H1 (cell line): Measurements from ENCODE around the gene ZNF839. TPM values are rescaled to one million over a fixed set of nuclear protein-coding genes. Genes with fewer than 3 reads are reported as not detected.

Source experiments
- CTCF ChIA-PET: fragments of 300-600 bp; sonication (Branson Sonifier 250); formaldehyde crosslinking; loops from one replicate; lab custom pipeline; 2021; ENCODE audit not compliant: partially characterized antibody; lab: Charles Lee
- POLR2A ChIA-PET: fragments of 300-600 bp; sonication (Branson Sonifier 250); formaldehyde crosslinking; loops from one replicate; lab custom pipeline; 2021; ENCODE audit warnings: inconsistent platforms; ENCODE audit not compliant: partially characterized antibody; lab: Charles Lee
- DNase-seq, 2 experiments: peaks; one replicate each; pipeline versions ENCODE4 v3.0.0 to v3.0.0-alpha.2; 2010 to 2022; ENCODE audit warnings: low spot score in 2 of 2, low read depth in 1 of 2, mixed read lengths in 1 of 2
- FAIRE-seq: peaks from 2 replicates; lab custom pipeline; 2011; peaks lifted over from hg19 to GRCh38; lab: Jason Lieb, UNC
- H2AFZ ChIP-seq: 2 replicates; pipeline ENCODE4 v1.8.1; 2012; ENCODE audit warnings: low read length, inconsistent platforms
- H2AK5ac ChIP-seq: 2 replicates; pipeline ENCODE4 v1.6.1; 2013; ENCODE audit warnings: low read depth, low read length
- H2BK120ac ChIP-seq: replicated peaks from 2 replicates; pipeline ENCODE3; 2013; ENCODE audit warnings: low read depth, low read length, inconsistent platforms
- H2BK12ac ChIP-seq: 2 replicates; pipeline ENCODE4 v1.6.1; 2013; ENCODE audit warnings: low read depth, low read length
- H2BK15ac ChIP-seq: 2 replicates; pipeline ENCODE4 v1.6.1; 2013; ENCODE audit warnings: low read length
- H2BK20ac ChIP-seq: 2 replicates; pipeline ENCODE4 v1.6.1; 2013; ENCODE audit warnings: low read length
- H2BK5ac ChIP-seq: 2 replicates; pipeline ENCODE4 v1.6.1; 2013; ENCODE audit warnings: low read depth, low read length
- H3K14ac ChIP-seq: 2 replicates; pipeline ENCODE4 v1.6.1; 2013; ENCODE audit warnings: inconsistent platforms; ENCODE audit not compliant: insufficient read length
- H3K18ac ChIP-seq: 2 replicates; pipeline ENCODE4 v1.6.1; 2013; ENCODE audit warnings: low read length; ENCODE audit errors: extremely low read depth
- H3K23ac ChIP-seq: 2 replicates; pipeline ENCODE4 v1.6.1; 2013; ENCODE audit warnings: inconsistent platforms; ENCODE audit not compliant: insufficient read length
- H3K23me2 ChIP-seq: 2 replicates; pipeline ENCODE4 v1.6.1; 2013; ENCODE audit warnings: low read depth, low read length
- H3K27ac ChIP-seq: 2 replicates; pipeline ENCODE4 v1.6.1; 2011; ENCODE audit warnings: low read depth, low read length, inconsistent platforms
- H3K27me3 ChIP-seq, 4 experiments: replicated peaks in 1 of 4; 1 replicate in 1 of 4; 2 replicates in 3 of 4; pipeline versions ENCODE4 v1.6.1 to v1.8.1; 2011 to 2013; ENCODE audit warnings: low read length in 3 of 4, mild to moderate bottlenecking in 3 of 4, inconsistent platforms in 2 of 4, mixed read lengths in 2 of 4, moderate library complexity in 1 of 4; ENCODE audit not compliant: control insufficient read depth in 3 of 4, insufficient read depth in 3 of 4; ENCODE audit errors: extremely low read depth in 1 of 4
- H3K36me3 ChIP-seq, 4 experiments: 2 replicates each; pipeline versions ENCODE4 v1.6.1 to v1.8.1; 2011 to 2013; ENCODE audit warnings: mild to moderate bottlenecking in 4 of 4, low read length in 3 of 4, moderate library complexity in 2 of 4, control low read depth in 1 of 4, inconsistent platforms in 1 of 4; ENCODE audit not compliant: insufficient read depth in 4 of 4, control insufficient read depth in 2 of 4
- H3K4ac ChIP-seq: replicated peaks from 2 replicates; pipeline ENCODE3; 2013; ENCODE audit warnings: low read length, low read depth, mixed read lengths, inconsistent platforms; ENCODE audit not compliant: insufficient read length
- H3K4me1 ChIP-seq, 4 experiments: replicated peaks in 1 of 4; 1 replicate in 1 of 4; 2 replicates in 3 of 4; pipeline versions ENCODE4 v1.6.1 to v1.8.1; 2011 to 2013; ENCODE audit warnings: low read length in 3 of 4, inconsistent platforms in 2 of 4, mixed read lengths in 1 of 4; ENCODE audit not compliant: insufficient read depth in 4 of 4, control insufficient read depth in 3 of 4
- H3K4me2 ChIP-seq, 2 experiments: 2 replicates each; pipeline versions ENCODE4 v1.6.1 to v1.8.1; 2011 to 2013; ENCODE audit warnings: low read depth in 2 of 2, low read length in 2 of 2, control low read depth in 1 of 2, inconsistent platforms in 1 of 2, mild to moderate bottlenecking in 1 of 2; ENCODE audit not compliant: insufficient read depth in 1 of 2
- H3K4me3 ChIP-seq, 4 experiments: fragments of 200-600, 300-600 bp in 1 of 4; sonication (generic), shearing (Covaris generic), sonication (Bioruptor Twin) in 1 of 4; 2 replicates each; pipeline versions ENCODE4 v1.5.1 to v1.8.1; 2011 to 2016; ENCODE audit warnings: low read length in 4 of 4, low read depth in 3 of 4, control low read depth in 2 of 4, inconsistent platforms in 2 of 4, mild to moderate bottlenecking in 2 of 4, mixed read lengths in 1 of 4, moderate library complexity in 1 of 4; ENCODE audit not compliant: insufficient read depth in 2 of 4; ENCODE audit errors: extremely low read depth in 1 of 4
- H3K56ac ChIP-seq: replicated peaks from 2 replicates; pipeline ENCODE3; 2013; ENCODE audit warnings: low read depth, mild to moderate bottlenecking, mixed read lengths, low read length, inconsistent platforms; ENCODE audit not compliant: insufficient read length
- H3K79me1 ChIP-seq: 2 replicates; pipeline ENCODE4 v1.6.1; 2013; ENCODE audit warnings: low read depth, low read length, control low read depth
- H3K79me2 ChIP-seq, 2 experiments: 2 replicates each; pipeline versions ENCODE4 v1.6.1 to v1.8.1; 2012 to 2013; ENCODE audit warnings: low read length in 2 of 2, mild to moderate bottlenecking in 2 of 2, inconsistent platforms in 1 of 2; ENCODE audit not compliant: insufficient read depth in 2 of 2, control insufficient read depth in 1 of 2
- H3K9ac ChIP-seq, 4 experiments: replicated peaks in 1 of 4; 1 replicate in 1 of 4; 2 replicates in 3 of 4; pipeline versions ENCODE4 v1.6.1 to v1.8.1; 2011 to 2013; ENCODE audit warnings: low read depth in 3 of 4, low read length in 3 of 4, control low read depth in 2 of 4, mild to moderate bottlenecking in 2 of 4, moderate library complexity in 2 of 4, inconsistent platforms in 1 of 4; ENCODE audit errors: extremely low read depth in 1 of 4
- H3K9me3 ChIP-seq, 2 experiments: 2 replicates each; pipeline versions ENCODE4 v1.6.1 to v1.8.1; 2012 to 2013; ENCODE audit warnings: mild to moderate bottlenecking in 2 of 2, moderate library complexity in 2 of 2, control low read depth in 1 of 2, inconsistent platforms in 1 of 2, low read depth in 1 of 2, low read length in 1 of 2, mixed read lengths in 1 of 2; ENCODE audit not compliant: insufficient read depth in 2 of 2
- H4K20me1 ChIP-seq, 2 experiments: replicated peaks in 1 of 2; 2 replicates each; pipeline versions ENCODE3 to v1.8.1; 2011 to 2013; ENCODE audit warnings: inconsistent platforms in 2 of 2, low read length in 2 of 2, mild to moderate bottlenecking in 1 of 2; ENCODE audit not compliant: insufficient read depth in 2 of 2, control insufficient read depth in 1 of 2
- H4K5ac ChIP-seq: 2 replicates; pipeline ENCODE4 v1.6.1; 2013; ENCODE audit warnings: low read length, low read depth, mixed read lengths, inconsistent platforms; ENCODE audit not compliant: insufficient read length
- H4K8ac ChIP-seq: 2 replicates; pipeline ENCODE4 v1.8.0; 2013; ENCODE audit warnings: mild to moderate bottlenecking, moderate library complexity, low read length, inconsistent platforms; ENCODE audit not compliant: insufficient read depth; ENCODE audit errors: extremely low read depth
- H4K91ac ChIP-seq: replicated peaks from 2 replicates; pipeline ENCODE3; 2013; ENCODE audit warnings: low read length, mixed read lengths, inconsistent platforms; ENCODE audit not compliant: insufficient read length
- BACH1 ChIP-seq: IDR thresholded peaks from 2 replicates; pipeline ENCODE4 v1.6.1; 2012; ENCODE audit warnings: low read length, improper control_type of control experiment
- BRCA1 ChIP-seq: IDR thresholded peaks from 2 replicates; pipeline ENCODE4 v1.6.1; 2012; ENCODE audit warnings: low read depth, low read length, improper control_type of control experiment
- CEBPB ChIP-seq: IDR thresholded peaks from 2 replicates; pipeline ENCODE4 v1.6.1; 2012; ENCODE audit warnings: low read depth, low read length
- CHD2 ChIP-seq: IDR thresholded peaks from 2 replicates; pipeline ENCODE4 v1.6.1; 2012; ENCODE audit warnings: low read length, improper control_type of control experiment
- EZH2 ChIP-seq: fragments of 200-600 bp; sonication (generic); IDR thresholded peaks from 2 replicates; pipeline ENCODE4 v1.7.1; 2012; ENCODE audit warnings: low read depth, mild to moderate bottlenecking, moderate library complexity, low read length, inconsistent platforms; ENCODE audit not compliant: severe bottlenecking
- FOSL1 ChIP-seq: IDR thresholded peaks from 2 replicates; pipeline ENCODE4 v1.6.1; 2011; ENCODE audit warnings: mild to moderate bottlenecking, low read depth, low read length, moderate library complexity; ENCODE audit not compliant: insufficient read depth
- HDAC6 ChIP-seq: IDR thresholded peaks from one replicate; pipeline ENCODE4 v1.7.1; 2012; ENCODE audit warnings: low read depth, mild to moderate bottlenecking, inconsistent platforms, low read length, moderate library complexity
- KDM1A ChIP-seq: fragments of 200-600, 300-600 bp; sonication (generic); IDR thresholded peaks from 2 replicates; pipeline ENCODE4 v1.7.1; 2016; ENCODE audit warnings: mild to moderate bottlenecking, low read length, borderline replicate concordance
- NRF1 ChIP-seq: IDR thresholded peaks from 2 replicates; pipeline ENCODE4 v1.6.1; 2011; ENCODE audit warnings: mild to moderate bottlenecking, low read depth, low read length, improper control_type of control experiment
- POU5F1 ChIP-seq: IDR thresholded peaks from 2 replicates; pipeline ENCODE4 v1.6.1; 2011; ENCODE audit warnings: low read depth, mild to moderate bottlenecking, low read length, moderate library complexity
- SUZ12 ChIP-seq: fragments of 200-600 bp; sonication (generic); IDR thresholded peaks from 2 replicates; pipeline ENCODE4 v1.6.1; 2012; ENCODE audit warnings: mild to moderate bottlenecking, inconsistent platforms, low read length, moderate library complexity, mixed read lengths
- WGBS, 2 experiments: shearing (Covaris generic) in 1 of 2; methylation state at CpG; one replicate each; pipeline versions ENCODE4 v1.1.6 to v1.1.7; 2013 to 2015; ENCODE audit warnings: low lambda C conversion rate in 2 of 2, mixed read lengths in 2 of 2, inconsistent platforms in 1 of 2, low coverage in 1 of 2, missing lambda C conversion rate in 1 of 2; ENCODE audit not compliant: insufficient replicate concordance in 2 of 2, insufficient coverage in 1 of 2, insufficient read length in 1 of 2; ENCODE audit errors: extremely low coverage in 1 of 2, missing lambda C conversion rate in 1 of 2; 5-methylcytosine and 5-hydroxymethylcytosine counted together
- polyA plus RNA-seq, 7 experiments: library from polyadenylated mRNA; depleted of rRNA in 3 of 7; stranded (reverse) in 5 of 7; unstranded in 2 of 7; fragments of >200 nt in 5 of 7; fragments of 200-250 nt in 2 of 7; gene quantifications; 1 replicate in 5 of 7; 2 replicates in 1 of 7; 4 replicates in 1 of 7; pipeline versions ENCODE4 v1.2.1 to v1.2.3, GENCODE V29; 2011 to 2013; ENCODE audit warnings: missing spikeins in 2 of 7, mixed read lengths in 2 of 7
- total RNA-seq: library from RNA; stranded (reverse); fragmentation: NEBNext Ultra II Directional; extraction: Animal tissue kit (Norgen Biotek cat#: 25700); gene quantifications from 2 replicates; pipeline ENCODE4 v1.2.1, GENCODE V29; 2021

The ZNF839 gene
- total and polyA plus RNA-seq, 2 of the 8 experiments (the other 6 are each of a cell fraction or from before 2014, with no cell fraction given), result 8.1 to 9.4 TPM

GRCh38 chr14:102342238-102342637 is 22.7 kb downstream of the ZNF839 start:
- H3K23ac ChIP-seq, result no peak overlapping the region
- ChIA-PET POLR2A (interaction anchor here (0.7 to 1.4 kb wide), 3 partner anchors 9 to 49 kb away, joined by 3 read pairs; no protein-coding TSS in a partner anchor), CTCF (interaction anchor here (0.9 to 1.5 kb wide), 3 partner anchors 17 to 415 kb away, joined by 3 to 4 read pairs (median 3); no protein-coding TSS in a partner anchor)
- WGBS, 2 experiments, result 90% methylated on average over 5 of the region's 5 CpGs; no CpG with 5 or more reads in 1 of the 2 experiments
- no peaks in the 10 kb centered on the region for H4K20me1 ChIP-seq
- no peaks in the 10 kb centered on the region for H3K79me1 ChIP-seq
- no peak overlapping the region for H2BK12ac ChIP-seq
- no peak overlapping the region for H2AK5ac ChIP-seq
- no peaks in the 10 kb centered on the region for H3K79me2 ChIP-seq
- H3K27me3 ChIP-seq, result no peaks in the 10 kb centered on the region
- DNase-seq (no peak), FAIRE-seq (no peak)
- H2BK20ac ChIP-seq, result no peak overlapping the region
- H3K23me2 ChIP-seq, result no peaks in the 10 kb centered on the region
- no peak overlapping the region for H3K18ac ChIP-seq
- no peak overlapping the region for H3K27ac ChIP-seq
- TF ChIP-seq BACH1, result no peak
- no peak for TF ChIP-seq CHD2
- no peak for TF ChIP-seq CEBPB
- TF ChIP-seq KDM1A, result no peak
- TF ChIP-seq NRF1, result no peak
- TF ChIP-seq BRCA1, result no peak
- no peak for TF ChIP-seq SUZ12
- no peak for TF ChIP-seq HDAC6
- no peak for TF ChIP-seq EZH2
- TF ChIP-seq FOSL1, result no peak
- TF ChIP-seq POU5F1, result no peak
- no peak overlapping the region for H3K4me2 ChIP-seq
- H4K5ac ChIP-seq, result no peak overlapping the region
- no peak overlapping the region for H3K9ac ChIP-seq
- H2BK120ac ChIP-seq, result no peak overlapping the region
- no peak overlapping the region for H3K56ac ChIP-seq
- no peak overlapping the region for H2BK5ac ChIP-seq
- H3K4me1 ChIP-seq, result no peaks in the 10 kb centered on the region; a peak in 1 of 7 replicates
- H3K14ac ChIP-seq, result no peak overlapping the region
- no peak overlapping the region for H4K8ac ChIP-seq
- H2AFZ ChIP-seq, result no peak overlapping the region
- no peak overlapping the region for H3K4ac ChIP-seq
- H4K91ac ChIP-seq, result no peak overlapping the region
- H3K36me3 ChIP-seq, result peaks cover 2 to 18% (median 5%) of the 10 kb centered on the region in 4 experiments; a peak in 4 of 8 replicates
- H3K4me3 ChIP-seq, result no peak overlapping the region
- no peaks in the 10 kb centered on the region for H3K9me3 ChIP-seq
- no peak overlapping the region for H2BK15ac ChIP-seq
